Urinary bladder (tissue), 4 donors: Measurements from ENCODE around the gene S100A14. TPM values are rescaled to one million over a fixed set of nuclear protein-coding genes. Genes with fewer than 3 reads are reported as not detected.
"Not testable (repeated sequence)": the region's sequence is repeated elsewhere in the genome, so short reads cannot be mapped to it uniquely, and the experiment has no call there.

Source experiments
- DNase-seq: peaks from one replicate; pipeline ENCODE4 v3.0.0-alpha.2; 2015; ENCODE audit errors: extremely low spot score
- H3K27ac ChIP-seq: one replicate; pipeline ENCODE4 v1.5.1; 2013; ENCODE audit warnings: low read depth, mild to moderate bottlenecking, moderate library complexity
- H3K36me3 ChIP-seq: one replicate; pipeline ENCODE4 v1.6.1; 2013; ENCODE audit warnings: mild to moderate bottlenecking, moderate library complexity; ENCODE audit not compliant: insufficient read depth
- H3K4me1 ChIP-seq: one replicate; pipeline ENCODE4 v1.6.1; 2013; ENCODE audit warnings: mild to moderate bottlenecking, moderate library complexity; ENCODE audit not compliant: insufficient read depth
- H3K4me3 ChIP-seq: one replicate; pipeline ENCODE4 v1.5.1; 2013; ENCODE audit warnings: low read depth, low read length
- WGBS: extraction: QIAGEN DNeasy Blood & Tissue Kit; methylation state at CpG from one replicate; pipeline ENCODE4 v1.1.7; 2013; 5-methylcytosine and 5-hydroxymethylcytosine counted together
- polyA plus RNA-seq: library from polyadenylated mRNA; stranded (reverse); fragments of 200-250 nt; gene quantifications from one replicate; pipeline ENCODE4 v1.2.3, GENCODE V29; 2013
- total RNA-seq: library from RNA; depleted of rRNA; stranded (reverse); fragments of >200 nt; gene quantifications from one replicate; pipeline ENCODE4 v1.2.3, GENCODE V29; 2014
- donor health status: healthy with polysubstance abuse.
- donor health status: healthy.

S100A14 gene
- total and polyA plus RNA-seq, 2 donors: 7.1 to 8.1 TPM

GRCh38 chr1:153583514-153583913 lies 32.6 kb downstream of the S100A14 start:
- not testable (repeated sequence) for H3K36me3 ChIP-seq, H3K27ac ChIP-seq, H3K4me1 ChIP-seq, H3K4me3 ChIP-seq, DNase-seq
- whole genome bisulfite sequencing: 91% methylated on average over 3 of the region's 3 CpGs

GRCh38 chr1:153582836-153583235 lies 33.3 kb downstream of the S100A14 start:
- H3K4me1 ChIP-seq, DNase-seq, H3K27ac ChIP-seq, H3K4me3 ChIP-seq, H3K36me3 ChIP-seq: not testable (repeated sequence)
- WGBS: 93% methylated on average over 32 of the region's 34 CpGs

GRCh38 chr1:153578936-153579335 lies 37.2 kb downstream of the S100A14 start:
- Histone ChIP-seq H3K27ac (no peak overlapping the region), H3K4me3 (no peak overlapping the region), H3K36me3 (no peaks in the 10 kb centered on the region), H3K4me1 (no peaks in the 10 kb centered on the region)
- no peak for DNase-seq
- 91% methylated on average over 3 of the region's 3 CpGs for whole genome bisulfite sequencing

GRCh38 chr1:153578490-153578889 lies 37.6 kb downstream of the S100A14 start:
- Histone ChIP-seq H3K36me3 (no peaks in the 10 kb centered on the region), H3K27ac (no peak overlapping the region), H3K4me3 (no peak overlapping the region), H3K4me1 (no peaks in the 10 kb centered on the region)
- DNase-seq: no peak

- no peaks in the 10 kb centered on the region for H3K4me1 ChIP-seq
- no peaks in the 10 kb centered on the region for H3K36me3 ChIP-seq
- no peak overlapping the region for H3K27ac ChIP-seq
- no peak overlapping the region for H3K4me3 ChIP-seq
- WGBS: 68% methylated on average over 9 of the region's 9 CpGs
- DNase-seq: no peak
These were observed 38.5 kb downstream of the S100A14 start for GRCh38 chr1:153577624-153578051.

- H3K4me1 ChIP-seq: no peaks in the 10 kb centered on the region
- no peak overlapping the region for H3K27ac ChIP-seq
- H3K36me3 ChIP-seq: no peaks in the 10 kb centered on the region
- 71% methylated on average over 4 of the region's 4 CpGs for WGBS
- no peak for DNase-seq
- no peak overlapping the region for H3K4me3 ChIP-seq
These were observed 39.0 kb downstream of the S100A14 start for GRCh38 chr1:153577138-153577537.

- not testable (repeated sequence) for H3K4me3 ChIP-seq, H3K27ac ChIP-seq, H3K36me3 ChIP-seq, DNase-seq, H3K4me1 ChIP-seq
- WGBS: 83% methylated on average over 10 of the region's 10 CpGs
These were observed 40.6 kb downstream of the S100A14 start for GRCh38 chr1:153575497-153575896.

- not testable (repeated sequence) for DNase-seq, H3K4me1 ChIP-seq, H3K27ac ChIP-seq, H3K36me3 ChIP-seq, H3K4me3 ChIP-seq
- WGBS: 88% methylated on average over 35 of the region's 35 CpGs
These were observed 41.0 kb downstream of the S100A14 start for GRCh38 chr1:153575081-153575491.

- Histone ChIP-seq H3K4me1 (no peaks in the 10 kb centered on the region), H3K4me3 (no peak overlapping the region), H3K27ac (no peak overlapping the region), H3K36me3 (no peaks in the 10 kb centered on the region)
- 80% methylated on average over 3 of the region's 3 CpGs for WGBS
- DNase-seq: no peak
These were observed 42.8 kb downstream of the S100A14 start for GRCh38 chr1:153573351-153573750.

GRCh38 chr1:153572569-153573015 lies 43.5 kb downstream of the S100A14 start:
- 16% methylated on average over 3 of the region's 3 CpGs for WGBS
- Histone ChIP-seq H3K4me1 (no peaks in the 10 kb centered on the region), H3K4me3 (no peak overlapping the region), H3K36me3 (no peaks in the 10 kb centered on the region), H3K27ac (no peak overlapping the region)
- DNase-seq: peak; percentile 39

GRCh38 chr1:153571706-153572105 lies 44.4 kb downstream of the S100A14 start:
- H3K4me1 ChIP-seq: no peaks in the 10 kb centered on the region
- no peak overlapping the region for H3K27ac ChIP-seq
- no peak for DNase-seq
- 74% methylated on average over 7 of the region's 7 CpGs for WGBS
- no peaks in the 10 kb centered on the region for H3K36me3 ChIP-seq
- no peak overlapping the region for H3K4me3 ChIP-seq

- no peak for DNase-seq
- H3K4me1 ChIP-seq: no peaks in the 10 kb centered on the region
- no peaks in the 10 kb centered on the region for H3K36me3 ChIP-seq
- H3K4me3 ChIP-seq: no peak overlapping the region
- WGBS: 92% methylated on average over 5 of the region's 5 CpGs
- H3K27ac ChIP-seq: no peak overlapping the region
These were observed 45.3 kb downstream of the S100A14 start for GRCh38 chr1:153570874-153571273.

GRCh38 chr1:153569465-153569864 lies 46.7 kb downstream of the S100A14 start:
- H3K4me3 ChIP-seq: no peak overlapping the region
- no peak for DNase-seq

GRCh38 chr1:153568367-153569099 lies 47.6 kb downstream of the S100A14 start:
- H3K4me1 ChIP-seq: no peaks in the 10 kb centered on the region

More at GRCh38 chr1:153569465-153569864, 46.7 kb downstream of the S100A14 start:
- 91% methylated on average over 8 of the region's 8 CpGs for WGBS
- H3K36me3 ChIP-seq: no peaks in the 10 kb centered on the region
- H3K27ac ChIP-seq: no peak overlapping the region
- H3K4me1 ChIP-seq: no peaks in the 10 kb centered on the region

More at GRCh38 chr1:153568367-153569099, 47.6 kb downstream of the S100A14 start:
- peak; percentile 78 for DNase-seq
- H3K4me3 ChIP-seq: no peak overlapping the region
- peak overlapping the region; percentile 87 for H3K27ac ChIP-seq
- no peaks in the 10 kb centered on the region for H3K36me3 ChIP-seq
- 15% methylated on average over 25 of the region's 25 CpGs for WGBS
